HTERT RPE-1 (cell line): ENCODE results near the gene DDX11.
"Not testable (repeated sequence)": the region's sequence is repeated elsewhere in the genome, so short reads cannot be mapped to it uniquely, and the experiment has no call there.

Experiments used
- in situ Hi-C: fragments of 300-500 bp; cut with MboI; formaldehyde crosslinking; loops from 4 replicates; pipeline ENCODE4 v1.14.3; 2020; ENCODE audit warnings: low sequenced_read_pairs

DDX11 gene

GRCh38 chr12:31073527-31074332 is at the start of gene DDX11:
DDX11 (plus strand) TSS chr12:31073860; CDS start chr12:31078394, 4,534 bp downstream.
- in situ Hi-C loops, result not testable (repeated sequence)

DNA sequence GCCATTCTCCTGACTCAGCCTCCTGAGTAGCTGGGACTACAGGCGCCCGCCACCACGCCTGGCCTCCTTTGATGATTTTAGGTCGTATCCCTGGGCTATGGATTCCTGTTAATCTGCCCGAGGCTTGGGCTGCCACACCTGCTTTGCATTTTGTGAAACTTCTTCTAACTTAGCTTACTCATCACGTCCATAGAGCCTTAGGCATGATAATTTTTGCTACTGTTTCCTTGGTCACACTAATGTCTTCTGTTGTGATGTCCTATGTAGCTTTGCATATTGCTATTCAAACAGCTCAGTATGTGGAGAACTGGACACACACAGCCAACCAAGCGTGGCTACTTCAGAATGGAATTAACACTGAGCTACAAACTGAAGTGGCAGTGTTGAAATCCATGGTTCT is 47.5 kb upstream of the DDX11 start:
- in situ Hi-C loops, result no loop called here

- in situ Hi-C loops, result not testable (repeated sequence)
Measured at GRCh38 chr12:31027006-31027405, 46.7 kb upstream of the DDX11 start.

DNA sequence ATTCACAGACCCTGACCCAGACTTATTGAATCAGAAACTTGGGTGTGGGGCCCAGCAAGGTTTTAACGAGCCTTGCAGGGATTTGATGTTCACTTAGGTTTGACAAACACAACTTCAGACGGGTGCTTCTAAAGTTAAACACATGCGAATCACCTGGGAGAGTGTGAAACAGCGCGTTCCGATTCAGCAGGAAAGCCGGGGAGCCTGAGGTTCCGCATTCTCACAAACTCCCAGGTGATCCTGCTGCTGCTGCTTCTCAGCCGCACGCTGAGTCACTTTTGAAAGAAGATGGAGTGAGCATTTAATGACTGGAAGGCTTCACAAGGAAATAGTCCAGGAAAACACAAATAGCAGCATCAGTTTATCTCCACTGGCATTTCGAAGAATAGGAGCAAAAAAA is 44.2 kb upstream of the DDX11 start:
- in situ Hi-C loops, result no loop called here

- in situ Hi-C loops, result no loop called here
Measured at GRCh38 chr12:31029916-31030562, 43.6 kb upstream of the DDX11 start.

DNA sequence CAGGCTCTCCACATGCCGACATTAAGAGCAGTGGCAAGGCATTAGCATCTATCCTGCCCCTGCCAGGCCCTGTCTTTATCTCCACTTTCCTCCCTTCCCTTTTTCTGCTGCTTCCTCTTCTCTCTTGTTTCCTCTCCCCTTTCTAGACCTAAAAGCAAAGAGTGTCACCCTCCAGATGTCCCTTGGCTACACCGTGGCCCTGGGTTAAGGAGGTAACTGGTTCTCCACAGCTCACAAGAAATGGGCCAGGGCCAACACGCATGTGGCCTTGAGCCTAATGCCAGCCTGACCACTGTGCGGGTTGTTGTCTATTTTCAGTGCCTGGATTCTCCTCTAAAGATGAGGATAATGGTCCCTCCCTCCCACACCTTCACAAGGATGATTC is 41.7 kb upstream of the DDX11 start:
- in situ Hi-C loops, result no loop called here

GRCh38 chr12:31033146-31033545 is 40.5 kb upstream of the DDX11 start:
- in situ Hi-C loops, result no loop called here

DNA sequence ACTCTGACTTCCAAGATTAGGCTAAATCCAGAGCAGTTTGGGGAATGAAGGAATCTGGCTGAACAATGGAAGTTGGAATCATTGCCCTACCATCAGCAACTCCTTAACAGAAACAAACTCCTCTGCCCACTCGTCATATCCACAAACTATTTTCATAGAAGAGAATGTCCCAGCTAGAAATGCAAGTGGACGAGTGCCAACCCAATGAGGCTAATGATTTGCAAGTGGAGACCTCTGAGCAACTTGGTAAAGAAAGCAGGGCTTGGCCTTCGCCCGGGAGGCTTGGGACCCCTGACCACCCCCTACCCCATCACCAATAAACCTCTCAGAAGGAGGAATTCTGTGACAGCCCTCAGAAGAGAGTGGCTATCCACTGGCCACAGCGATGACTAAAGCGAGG is 40.0 kb upstream of the DDX11 start:
- in situ Hi-C loops, result no loop called here

GRCh38 chr12:31034372-31034771 is 39.3 kb upstream of the DDX11 start:
- in situ Hi-C loops, result no loop called here

DNA sequence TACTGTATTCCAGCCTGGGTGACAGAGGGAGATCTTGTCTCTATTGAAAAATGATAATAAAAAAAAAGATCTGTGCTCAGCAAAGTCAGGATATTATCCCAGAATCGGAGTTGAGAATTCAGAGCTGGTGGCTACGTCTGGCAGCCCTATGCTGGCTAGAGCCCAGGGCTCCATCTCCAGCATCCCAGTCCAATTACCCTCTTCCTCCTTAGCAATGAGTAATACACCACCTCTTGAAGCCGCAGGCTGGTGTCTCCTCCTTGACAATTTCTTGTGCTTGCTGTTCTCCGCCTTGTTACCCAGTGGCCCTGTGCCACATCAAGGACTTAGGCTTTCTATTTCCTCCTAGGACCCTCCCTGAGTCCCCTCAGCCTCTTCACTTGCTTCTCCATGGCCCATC is 38.4 kb upstream of the DDX11 start:
- in situ Hi-C loops, result no loop called here

DNA sequence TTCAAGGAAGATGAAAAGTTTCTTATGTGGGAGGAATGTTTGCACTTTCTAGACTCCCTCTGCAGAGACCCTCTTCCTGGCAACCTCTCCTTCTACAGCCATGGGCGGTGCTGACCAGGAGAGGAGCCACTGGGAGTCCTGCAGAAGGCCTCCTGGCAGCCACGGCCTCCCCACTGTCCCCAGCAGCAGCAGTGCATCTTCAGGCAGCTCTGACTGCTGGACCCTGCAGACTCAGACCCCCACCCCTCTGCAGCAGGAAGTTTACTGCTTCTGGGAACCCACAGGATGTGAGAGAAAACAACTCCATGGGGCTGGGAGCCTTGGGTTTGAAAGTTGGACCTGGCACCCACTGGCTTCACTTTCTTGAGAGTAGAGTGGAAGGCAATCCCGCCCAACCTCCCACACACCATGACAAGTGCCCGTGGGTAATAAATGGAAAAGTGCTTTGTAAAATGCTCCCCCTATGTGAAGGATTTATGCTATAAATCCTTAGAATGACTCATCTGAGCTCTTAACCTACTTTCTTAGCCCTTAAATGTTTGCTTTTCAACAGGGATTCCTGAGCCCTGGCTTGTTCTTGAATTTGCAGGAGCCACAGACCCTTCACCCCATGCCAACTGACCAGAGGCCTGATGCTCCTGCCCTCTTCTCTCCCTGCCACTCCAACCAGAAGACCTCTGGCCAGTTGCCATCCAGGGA is 37.5 kb upstream of the DDX11 start:
- in situ Hi-C loops, result no loop called here

- in situ Hi-C loops, result no loop called here
Measured at GRCh38 chr12:31037028-31037427, 36.6 kb upstream of the DDX11 start.

- in situ Hi-C loops, result no loop called here
Measured at GRCh38 chr12:31037931-31038330, 35.7 kb upstream of the DDX11 start.

DNA sequence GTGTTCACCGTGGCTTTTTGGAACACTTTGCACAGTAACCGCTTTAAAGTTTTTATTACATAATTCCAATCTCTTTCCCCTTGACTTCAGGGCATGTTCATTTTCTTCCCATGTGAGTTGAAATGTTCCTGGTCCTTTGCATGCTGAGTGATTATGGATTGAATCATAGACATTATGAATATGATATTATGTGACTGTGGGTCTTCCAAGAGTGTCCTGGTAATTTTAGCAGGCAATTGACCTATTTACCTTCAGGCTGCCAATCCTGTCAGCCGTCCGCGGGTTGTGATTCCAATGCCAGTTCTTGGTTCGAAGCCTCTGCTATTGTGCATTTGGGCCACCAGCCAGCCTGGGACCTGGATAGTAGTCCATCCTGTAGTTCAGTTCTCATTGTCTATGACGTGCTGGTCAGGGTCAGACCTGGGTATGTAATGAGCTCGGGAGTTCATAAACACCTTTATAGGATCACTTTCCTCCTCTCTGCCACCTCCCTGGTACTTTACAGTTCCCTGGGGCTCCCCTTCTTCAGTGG is 32.6 kb upstream of the DDX11 start:
- in situ Hi-C loops, result no loop called here

DNA sequence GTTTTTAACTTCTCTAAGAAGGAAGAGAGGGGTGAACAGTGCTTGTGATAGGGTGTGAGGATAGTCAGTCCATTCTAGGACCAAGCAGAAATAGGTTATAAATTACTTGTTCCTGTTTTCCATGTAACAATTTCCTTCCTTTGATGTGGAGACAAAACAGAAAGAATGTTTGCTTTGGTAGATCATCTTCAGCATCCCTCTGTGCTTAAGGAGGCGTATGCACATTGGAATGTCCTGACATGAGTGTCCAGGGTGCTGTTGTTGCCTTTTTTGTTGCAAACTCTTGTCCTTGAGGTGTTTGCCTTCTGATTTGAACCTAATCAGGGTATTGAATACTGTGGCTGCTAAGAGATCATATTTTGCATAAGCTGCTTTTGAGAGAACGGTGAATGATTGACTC is 23.5 kb upstream of the DDX11 start:
- in situ Hi-C loops, result not testable (repeated sequence)

DNA sequence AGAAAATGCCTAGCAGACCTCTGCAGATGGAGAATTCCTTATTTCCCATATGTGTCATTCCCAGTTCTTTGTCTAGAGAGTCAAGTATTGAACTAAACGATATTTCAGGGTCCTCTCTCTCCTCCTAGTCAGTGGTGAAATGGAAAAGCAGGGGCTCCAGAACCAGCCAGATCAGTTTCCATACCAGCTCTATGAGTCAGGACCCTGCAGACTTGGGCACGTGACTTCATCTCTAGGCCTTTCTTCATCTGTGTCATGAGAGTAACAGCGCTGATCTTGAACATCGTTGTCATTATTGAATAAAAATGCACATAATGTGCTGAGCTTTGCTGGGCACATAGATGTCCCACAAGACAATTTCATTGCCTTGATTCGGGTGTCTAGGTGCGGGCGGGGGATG is 23.1 kb upstream of the DDX11 start:
- in situ Hi-C loops, result not testable (repeated sequence)

DNA sequence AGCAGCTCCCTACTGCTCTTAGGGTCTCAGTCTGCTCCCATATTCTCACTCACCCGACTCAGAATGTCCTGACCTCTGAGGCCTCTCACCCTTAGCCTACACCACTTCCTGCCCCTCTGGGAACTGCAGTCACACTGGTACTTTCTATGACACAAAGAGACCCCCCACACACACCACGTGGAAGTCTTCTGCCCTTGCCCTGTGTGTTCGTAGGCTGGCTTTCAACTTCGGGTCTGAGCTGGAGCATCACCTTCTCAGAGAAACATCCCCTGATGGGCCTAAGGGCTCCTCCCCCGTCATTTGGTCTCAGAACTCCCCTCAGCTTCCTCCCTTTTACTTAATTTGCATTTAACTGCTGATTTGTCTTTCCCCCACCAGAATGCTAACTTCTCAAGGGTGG is 22.0 kb upstream of the DDX11 start:
- in situ Hi-C loops, result not testable (repeated sequence)

GRCh38 chr12:31052121-31052520 is 21.5 kb upstream of the DDX11 start:
- in situ Hi-C loops, result not testable (repeated sequence)

GRCh38 chr12:31052666-31053439 is 20.8 kb upstream of the DDX11 start:
- in situ Hi-C loops, result not testable (repeated sequence)

- in situ Hi-C loops, result not testable (repeated sequence)
Measured at GRCh38 chr12:31053944-31054343, 19.7 kb upstream of the DDX11 start.

- in situ Hi-C loops, result no loop called here
Measured at GRCh38 chr12:31057671-31058070, 16.0 kb upstream of the DDX11 start.
